Activated CD8-positive, alpha-beta memory T cell treated with anti-CD3 and anti-CD28 coated beads, Interleukin-2, amount 10 ng/mL, durations not matched to agents 7 days and 5 days (primary cell): ENCODE data around the gene GPN2. TPM values are rescaled to one million over a fixed set of nuclear protein-coding genes. Genes with fewer than 3 reads are reported as not detected.

Source experiments
- ATAC-seq: fragments of 150-1000 bp; cut with Tn5 transposase; one replicate; pipeline ENCODE4 v1.10.0; 2021; ENCODE audit warnings: moderate library complexity
- CTCF ChIA-PET: fragments of 350-600 bp; sonication (Branson Sonifier 250); formaldehyde crosslinking; loops from one replicate; lab custom pipeline; 2021; ENCODE audit warnings: antibody characterized with exemption; lab: Charles Lee
- DNase-seq: peaks from one replicate; pipeline ENCODE4 v3.0.0-alpha.2; 2020
- H3K27ac Mint-ChIP-seq: one replicate; pipeline ENCODE4 v1.8.0; 2021; ENCODE audit warnings: mild to moderate bottlenecking, mixed read lengths
- H3K27me3 Mint-ChIP-seq: one replicate; pipeline ENCODE4 v1.8.0; 2021; ENCODE audit warnings: mixed read lengths
- H3K36me3 Mint-ChIP-seq: one replicate; pipeline ENCODE4 v1.8.0; 2021; ENCODE audit warnings: mild to moderate bottlenecking, mixed read lengths
- H3K4me1 Mint-ChIP-seq: one replicate; pipeline ENCODE4 v1.8.0; 2021; ENCODE audit warnings: mixed read lengths
- H3K4me3 Mint-ChIP-seq: one replicate; pipeline ENCODE4 v1.8.0; 2021; ENCODE audit warnings: mild to moderate bottlenecking, moderate library complexity, mixed read lengths
- H3K9me3 Mint-ChIP-seq: one replicate; pipeline ENCODE4 v1.8.0; 2022; ENCODE audit warnings: low read depth, mixed read lengths
- total RNA-seq, 2 experiments: library from RNA; stranded (reverse); gene quantifications; one replicate each; pipeline ENCODE4 v1.2.3, GENCODE V29; 2021

GPN2 gene
- total RNA-seq, 2 experiments from 2014 or later = 32.9 to 41.1 TPM

DNA sequence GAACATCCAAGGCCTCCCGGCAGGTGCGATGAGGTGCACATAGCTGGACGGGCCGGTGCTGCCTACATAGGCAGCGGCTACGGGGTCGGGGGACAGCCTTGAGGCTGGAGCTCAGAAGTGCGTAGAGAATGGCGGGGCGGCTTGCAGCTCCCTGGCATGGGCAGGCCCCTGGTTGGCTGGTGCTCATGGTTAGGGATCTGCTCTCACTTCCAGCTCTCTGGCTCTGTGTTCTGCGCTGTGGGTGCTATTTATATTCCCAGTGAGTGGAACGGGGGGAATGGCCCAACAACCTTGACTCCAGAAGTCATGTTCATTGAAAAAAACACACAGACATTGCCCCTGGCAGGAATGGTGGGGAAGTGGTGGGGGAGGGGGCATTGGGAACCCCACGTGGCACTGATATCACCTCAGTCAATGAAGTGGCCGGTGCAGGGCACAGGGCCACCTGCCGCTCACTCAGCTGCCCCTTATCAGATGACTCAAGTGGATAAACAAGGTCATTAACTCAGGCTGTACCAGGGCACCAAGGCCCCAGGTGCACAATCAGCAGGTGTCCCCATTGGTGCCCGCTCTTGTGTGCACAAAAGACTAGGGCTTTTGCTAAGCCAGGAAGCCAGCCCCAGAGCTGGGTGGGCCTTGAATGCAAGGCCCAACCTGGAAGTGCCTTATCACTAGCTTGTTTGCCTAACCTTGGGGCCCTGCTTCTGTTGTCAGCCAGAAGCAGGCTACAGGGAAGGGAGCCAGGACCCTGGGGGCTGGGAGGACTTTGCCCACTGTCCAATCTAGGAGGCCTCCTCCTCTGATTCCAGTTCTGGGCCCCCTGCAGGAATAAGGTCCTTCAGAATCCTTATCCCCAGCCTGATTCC is 23.9 kb upstream of the GPN2 start, which contains the start of gene NR0B2:
Gene NR0B2, minus strand, starts transcription at position 222 of the 866 bp plus-strand sequence. Its CDS starts 35 bp downstream, at position 187.
- no peak for ATAC-seq
- Mint-ChIP-seq H3K36me3 (no peaks in the 10 kb centered on the region), H3K4me1 (no peaks in the 10 kb centered on the region), H3K27ac (no peak within 1 kb of the TSS), H3K27me3 (no peaks in the 10 kb centered on the region), H3K9me3 (no peaks in the 10 kb centered on the region), H3K4me3 (no peak within 1 kb of the TSS)
- DNase-seq = no peak
- CTCF ChIA-PET = interaction anchor here (0.9 to 1.4 kb wide), 2 partner anchors 15 to 89 kb away, joined by 3 read pairs; no protein-coding TSS in a partner anchor

- H3K9me3 Mint-ChIP-seq = no peaks in the 10 kb centered on the region
Observed at GRCh38 chr1:26913389-26913753, 23.3 kb upstream of the GPN2 start.

DNA sequence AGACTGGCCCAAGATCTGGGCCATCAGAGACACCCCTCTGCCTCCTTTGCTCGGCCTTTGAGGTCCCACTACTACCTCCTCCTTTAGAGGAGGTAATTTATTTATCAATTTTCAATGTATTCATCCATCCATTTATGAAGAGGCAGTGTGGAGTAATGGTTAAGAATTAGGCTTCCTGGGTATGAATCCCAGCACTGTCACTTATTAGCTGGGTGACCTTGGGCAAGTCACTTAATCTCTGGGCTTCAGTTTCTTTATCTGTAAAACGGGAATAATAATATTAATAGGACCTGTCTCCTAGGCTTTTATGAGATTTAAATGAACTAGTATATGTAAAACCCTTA is 22.0 kb upstream of the GPN2 start:
- no peaks in the 10 kb centered on the region for H3K36me3 Mint-ChIP-seq
- CTCF ChIA-PET = no interaction called here
- H3K4me3 Mint-ChIP-seq = no peak overlapping the region
- ATAC-seq = no peak
- H3K9me3 Mint-ChIP-seq = no peaks in the 10 kb centered on the region
- H3K27me3 Mint-ChIP-seq = peaks cover 3% of the 10 kb centered on the region
- H3K4me1 Mint-ChIP-seq = no peaks in the 10 kb centered on the region
- DNase-seq = no peak
- no peak overlapping the region for H3K27ac Mint-ChIP-seq

More at GRCh38 chr1:26913389-26913753, 23.3 kb upstream of the GPN2 start:
- Mint-ChIP-seq H3K4me1 (no peaks in the 10 kb centered on the region), H3K4me3 (no peak overlapping the region), H3K27ac (no peak overlapping the region), H3K36me3 (no peaks in the 10 kb centered on the region), H3K27me3 (no peaks in the 10 kb centered on the region)
- DNase-seq (no peak), ATAC-seq (peak; percentile 27)
- CTCF ChIA-PET = interaction anchor here (0.9 to 1.0 kb wide), 2 partner anchors 11 to 88 kb away, joined by 3 read pairs; no protein-coding TSS in a partner anchor

DNA sequence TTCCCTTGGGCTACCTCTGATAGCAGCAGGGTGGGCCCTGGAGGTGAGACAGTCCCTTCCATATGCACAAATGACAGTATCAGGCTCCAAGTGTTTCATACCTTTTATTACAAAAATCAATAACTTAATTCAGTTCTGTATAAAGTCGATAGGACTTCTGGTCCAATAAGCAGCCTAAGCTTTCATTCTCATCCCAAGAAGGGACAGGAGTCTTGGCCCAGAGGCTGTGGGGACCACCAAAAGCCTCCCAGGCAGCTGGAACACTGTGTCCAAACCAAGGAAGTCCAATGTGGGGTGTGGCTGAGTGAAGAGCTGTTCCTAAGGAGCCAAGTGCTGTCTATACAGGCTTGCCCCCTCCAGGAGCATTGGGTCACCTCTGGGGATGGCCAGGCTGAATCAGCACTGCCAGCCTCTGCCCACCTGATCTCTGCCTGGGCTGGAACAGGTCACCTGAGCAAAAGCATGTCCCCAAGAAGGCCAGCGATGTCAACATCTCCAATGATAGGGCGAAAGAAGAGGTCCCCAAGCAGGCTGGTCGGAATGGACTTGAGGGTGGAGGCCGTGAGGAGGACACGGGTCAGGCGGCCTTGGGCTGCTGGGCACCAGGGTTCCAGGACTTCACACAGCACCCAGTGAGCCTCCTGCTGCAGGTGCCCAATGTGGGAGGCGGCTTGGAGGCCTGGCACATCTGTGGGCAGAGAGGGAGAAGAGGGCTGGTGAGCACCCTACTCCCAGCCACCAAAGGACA is 21.5 kb upstream of the GPN2 start:
- H3K27me3 Mint-ChIP-seq = peaks cover 3% of the 10 kb centered on the region
- H3K9me3 Mint-ChIP-seq = no peaks in the 10 kb centered on the region
- H3K27ac Mint-ChIP-seq = no peak overlapping the region
- CTCF ChIA-PET = interaction anchor here (1.0 kb wide), 1 partner anchor 10 kb away, joined by 3 read pairs; the partner anchor contains the start of gene NUDC
- ATAC-seq (no peak), DNase-seq (no peak)
- H3K4me1 Mint-ChIP-seq = no peaks in the 10 kb centered on the region
- H3K36me3 Mint-ChIP-seq = no peaks in the 10 kb centered on the region
- H3K4me3 Mint-ChIP-seq = no peak overlapping the region

DNA sequence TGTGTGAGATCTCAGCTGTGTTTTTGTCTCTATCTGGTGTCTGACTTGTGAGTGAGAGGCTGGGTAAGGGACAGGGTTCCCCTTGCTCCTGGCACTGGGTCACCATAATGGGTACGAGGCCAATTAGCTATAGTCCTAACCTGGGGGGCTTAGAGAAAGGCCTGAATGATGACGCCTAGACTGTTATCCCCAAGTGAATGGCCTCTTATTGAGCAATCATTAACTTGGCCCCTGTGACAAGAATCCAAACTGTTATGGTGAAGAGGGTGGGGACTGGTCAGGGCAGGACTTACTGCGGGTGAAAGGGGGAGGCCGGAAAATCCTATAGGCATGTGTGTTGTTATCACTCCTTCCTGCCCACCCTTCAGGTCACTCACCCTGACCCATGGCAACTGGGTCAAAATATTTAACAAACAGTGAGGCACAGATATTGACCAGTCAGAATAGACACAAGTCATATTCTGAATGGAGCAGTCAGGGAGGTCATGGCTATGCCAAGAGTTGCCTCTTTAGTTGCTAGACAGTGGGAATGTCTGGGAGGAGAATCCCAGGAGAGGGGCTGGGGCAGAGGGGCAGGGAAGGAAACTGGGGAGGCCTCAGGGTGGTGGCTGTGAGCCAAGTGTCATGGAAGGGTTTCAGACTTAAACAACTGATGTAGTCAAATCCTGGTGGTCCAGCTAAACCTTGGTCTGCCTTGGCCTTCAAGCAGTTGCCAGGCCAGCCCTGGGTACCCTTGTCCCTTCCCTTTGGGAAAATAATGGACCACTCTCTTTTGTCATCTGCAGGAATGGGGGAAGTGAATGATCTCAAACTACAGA is 20.5 kb upstream of the GPN2 start:
- H3K4me3 Mint-ChIP-seq = no peak overlapping the region

GRCh38 chr1:26909951-26910342 is 19.9 kb upstream of the GPN2 start:
- ATAC-seq = no peak
- CTCF ChIA-PET = interaction anchor here (1.4 kb wide), 1 partner anchor 77 kb away, joined by 4 read pairs; no protein-coding TSS in a partner anchor
- H3K9me3 Mint-ChIP-seq = no peaks in the 10 kb centered on the region

More for the DNA sequence above, 20.5 kb upstream of the GPN2 start:
- CTCF ChIA-PET = interaction anchor here (1.0 kb wide), 1 partner anchor 11 kb away, joined by 3 read pairs; the partner anchor contains the start of gene NUDC
- Mint-ChIP-seq H3K27ac (no peak overlapping the region), H3K36me3 (no peaks in the 10 kb centered on the region), H3K9me3 (no peaks in the 10 kb centered on the region), H3K27me3 (peaks cover 3% of the 10 kb centered on the region), H3K4me1 (no peaks in the 10 kb centered on the region)
- no peak for DNase-seq
- no peak for ATAC-seq

GRCh38 chr1:26907071-26907917 is 17.2 kb upstream of the GPN2 start:
- no peaks in the 10 kb centered on the region for H3K4me1 Mint-ChIP-seq
- H3K36me3 Mint-ChIP-seq = no peaks in the 10 kb centered on the region
- CTCF ChIA-PET = interaction anchor here (0.7 kb wide), 1 partner anchor 159 kb away, joined by 3 read pairs; no protein-coding TSS in a partner anchor
- ATAC-seq = no peak
- H3K27me3 Mint-ChIP-seq = peaks cover 3% of the 10 kb centered on the region
- no peak overlapping the region for H3K4me3 Mint-ChIP-seq
- no peaks in the 10 kb centered on the region for H3K9me3 Mint-ChIP-seq
- H3K27ac Mint-ChIP-seq = no peak overlapping the region
- no peak for DNase-seq

More at GRCh38 chr1:26909951-26910342, 19.9 kb upstream of the GPN2 start:
- Mint-ChIP-seq H3K4me1 (no peaks in the 10 kb centered on the region), H3K36me3 (no peaks in the 10 kb centered on the region), H3K4me3 (no peak overlapping the region), H3K27ac (no peak overlapping the region), H3K27me3 (peaks cover 3% of the 10 kb centered on the region)
- DNase-seq = no peak

DNA sequence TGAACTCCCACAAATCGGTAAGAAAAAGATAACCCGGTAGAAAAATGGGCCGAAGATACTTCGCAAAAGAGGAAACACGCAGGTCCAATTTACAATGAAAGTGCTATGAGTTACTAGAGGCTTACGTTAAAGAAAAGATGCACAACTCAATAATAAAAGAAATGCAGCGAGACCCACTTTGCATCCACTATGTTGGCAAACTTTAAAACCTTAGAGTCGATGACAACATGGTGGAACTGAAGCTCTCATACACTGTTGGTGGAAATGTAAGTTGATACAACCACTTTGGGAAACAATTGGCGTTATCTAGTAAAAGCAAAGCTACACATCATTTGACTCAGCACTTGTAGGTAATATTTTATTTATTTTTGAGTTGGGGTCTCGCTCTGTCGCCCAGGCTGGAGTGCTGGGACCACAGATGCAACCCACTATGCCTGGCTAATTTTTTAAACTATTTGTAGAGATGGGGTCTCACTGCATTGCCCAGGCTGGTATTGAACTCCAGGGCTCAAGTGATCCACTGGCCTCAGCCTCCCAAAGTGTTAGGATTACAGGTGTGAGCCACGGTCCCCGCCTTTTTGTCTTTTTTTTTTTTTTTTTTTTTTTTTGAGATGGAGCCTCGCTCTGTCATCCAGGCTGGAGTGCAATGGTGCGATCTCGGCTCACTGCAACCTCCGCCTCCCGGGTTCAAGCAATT is 10.9 kb upstream of the GPN2 start:
- H3K4me3 Mint-ChIP-seq = peak overlapping the region; percentile 86
- DNase-seq = no peak
- peaks cover 7% of the 10 kb centered on the region for H3K36me3 Mint-ChIP-seq
- H3K4me1 Mint-ChIP-seq = peaks cover 34% of the 10 kb centered on the region
- peak overlapping the region; percentile 98 for H3K27ac Mint-ChIP-seq
- ATAC-seq = no peak
- no peaks in the 10 kb centered on the region for H3K27me3 Mint-ChIP-seq
- CTCF ChIA-PET = interaction anchor here (1.0 to 3.5 kb wide), 9 partner anchors 11 to 431 kb away, joined by 3 to 23 read pairs (median 5); partner anchors contain the start of genes GPN2 and NUDC
- no peaks in the 10 kb centered on the region for H3K9me3 Mint-ChIP-seq

- Mint-ChIP-seq H3K4me1 (peaks cover 34% of the 10 kb centered on the region), H3K36me3 (peaks cover 9% of the 10 kb centered on the region), H3K27ac (peak within 1 kb of the TSS; percentile 98), H3K4me3 (peak within 1 kb of the TSS; percentile 86), H3K9me3 (no peaks in the 10 kb centered on the region), H3K27me3 (no peaks in the 10 kb centered on the region)
- ATAC-seq (peak; percentile 95), DNase-seq (peak; percentile 94)
- CTCF ChIA-PET = interaction anchor here (0.6 to 3.5 kb wide), 12 partner anchors 10 to 430 kb away, joined by 3 to 23 read pairs (median 4); partner anchors contain the start of genes GPN2 and NUDC
Observed at GRCh38 chr1:26900001-26900814, 10.1 kb upstream of the GPN2 start, which contains the start of gene GPATCH3. Gene GPATCH3, minus strand, starts transcription at chr1:26900467. Its CDS starts 25 bp downstream, at chr1:26900442.

DNA sequence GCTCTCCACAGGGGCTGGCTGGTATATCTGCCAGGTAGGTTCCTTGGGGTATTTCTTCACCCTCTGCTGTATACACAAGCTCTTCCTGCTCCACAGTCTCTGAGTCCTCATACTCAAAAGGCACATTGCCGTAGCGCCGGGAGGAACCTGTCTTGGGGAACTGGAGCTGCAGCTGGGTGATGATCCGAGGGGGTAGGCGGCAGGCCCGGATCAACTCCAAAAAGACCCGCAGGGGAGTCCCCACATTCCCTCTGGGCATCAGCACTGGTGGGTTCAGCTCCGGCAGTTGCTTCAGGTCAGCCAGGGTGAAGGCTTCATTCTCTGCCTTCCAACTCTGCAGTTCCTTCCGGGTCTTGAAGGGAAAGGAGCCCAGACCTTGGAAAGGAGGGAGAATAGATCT is 7.3 kb upstream of the GPN2 start:
- DNase-seq = no peak
- Mint-ChIP-seq H3K4me3 (no peak overlapping the region), H3K27me3 (no peaks in the 10 kb centered on the region), H3K36me3 (peaks cover 27% of the 10 kb centered on the region), H3K27ac (no peak overlapping the region), H3K9me3 (no peaks in the 10 kb centered on the region), H3K4me1 (peaks cover 36% of the 10 kb centered on the region)
- CTCF ChIA-PET = interaction anchor here (1.5 kb wide), 1 partner anchor 10 kb away, joined by 7 read pairs; no protein-coding TSS in a partner anchor
- no peak for ATAC-seq

DNA sequence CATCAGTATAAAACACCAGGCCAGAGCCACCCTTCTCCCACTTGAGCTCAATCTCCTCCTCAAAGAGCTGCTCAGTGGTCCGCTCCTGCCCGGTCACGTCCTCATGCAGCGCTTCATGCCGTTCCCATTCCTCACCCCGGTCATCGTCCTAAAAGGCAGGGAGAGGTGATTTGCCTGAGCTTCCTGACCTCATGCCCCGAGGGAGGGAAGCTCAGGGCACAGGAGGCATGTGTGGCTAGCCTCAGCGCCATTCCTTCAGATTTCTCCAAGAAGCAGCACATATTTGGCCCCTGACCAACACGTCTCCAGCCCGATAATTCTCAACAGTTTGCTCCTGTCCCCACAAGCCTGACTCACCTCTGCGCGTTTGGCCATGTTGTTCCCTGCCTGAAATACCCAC is 4.2 kb upstream of the GPN2 start:
- H3K4me3 Mint-ChIP-seq = no peak overlapping the region
- H3K36me3 Mint-ChIP-seq = peaks cover 33% of the 10 kb centered on the region
- DNase-seq = no peak
- CTCF ChIA-PET = interaction anchor here (1.0 to 1.2 kb wide), 2 partner anchors 9 to 16 kb away, joined by 3 read pairs; no protein-coding TSS in a partner anchor
- H3K9me3 Mint-ChIP-seq = no peaks in the 10 kb centered on the region
- H3K4me1 Mint-ChIP-seq = peaks cover 29% of the 10 kb centered on the region
- H3K27me3 Mint-ChIP-seq = no peaks in the 10 kb centered on the region
- no peak overlapping the region for H3K27ac Mint-ChIP-seq
- no peak for ATAC-seq
